Astrocyte (in vitro differentiated cells and primary cell): ENCODE data around the gene PLEKHG3.

Experiments used
- EZH2 ChIP-seq: IDR thresholded peaks from 2 replicates; pipeline ENCODE4 v1.6.1; 2012; ENCODE audit warnings: mild to moderate bottlenecking, low read length, inconsistent platforms; ENCODE audit not compliant: insufficient read depth
- TF ChIP-seq, protein P1 (sequence below): IDR thresholded peaks from 2 replicates; pipeline ENCODE4 v1.5.1; 2011; ENCODE audit warnings: low read depth, mild to moderate bottlenecking, inconsistent platforms, low read length, moderate library complexity; ENCODE audit not compliant: insufficient read depth

DNA sequence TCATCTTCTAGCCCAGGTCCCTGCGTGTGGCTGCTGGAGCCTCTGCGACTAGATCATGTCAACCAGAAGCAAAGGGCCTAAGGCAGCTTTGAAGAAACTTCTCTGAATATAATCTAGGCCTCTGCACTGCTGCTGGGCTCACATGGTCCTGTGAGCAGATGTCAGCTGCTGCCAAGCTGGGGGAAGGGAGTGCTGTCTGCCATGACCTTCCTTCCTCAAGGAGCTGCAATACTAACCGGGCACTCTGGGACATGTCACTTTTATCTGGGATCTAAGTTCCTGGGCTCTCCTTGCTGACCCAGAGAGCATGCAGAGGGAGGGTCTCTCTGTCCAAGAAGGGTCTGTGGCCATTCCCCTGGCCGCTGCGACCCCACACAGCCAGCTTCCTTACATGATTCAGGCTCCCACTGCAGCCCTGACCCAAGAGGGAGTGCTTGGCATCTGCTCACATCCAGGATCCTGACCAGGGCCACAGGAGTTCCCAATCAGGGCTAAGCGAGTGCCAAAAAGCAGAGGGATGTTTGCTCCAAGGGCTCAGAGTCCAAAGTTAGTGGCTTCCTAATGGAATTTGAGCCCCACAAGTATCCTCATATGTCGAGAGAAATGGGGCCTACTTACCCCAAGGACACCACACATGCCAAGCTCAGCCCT lies 74.0 kb downstream of the PLEKHG3 start:
- TF ChIP-seq, protein P1, sequence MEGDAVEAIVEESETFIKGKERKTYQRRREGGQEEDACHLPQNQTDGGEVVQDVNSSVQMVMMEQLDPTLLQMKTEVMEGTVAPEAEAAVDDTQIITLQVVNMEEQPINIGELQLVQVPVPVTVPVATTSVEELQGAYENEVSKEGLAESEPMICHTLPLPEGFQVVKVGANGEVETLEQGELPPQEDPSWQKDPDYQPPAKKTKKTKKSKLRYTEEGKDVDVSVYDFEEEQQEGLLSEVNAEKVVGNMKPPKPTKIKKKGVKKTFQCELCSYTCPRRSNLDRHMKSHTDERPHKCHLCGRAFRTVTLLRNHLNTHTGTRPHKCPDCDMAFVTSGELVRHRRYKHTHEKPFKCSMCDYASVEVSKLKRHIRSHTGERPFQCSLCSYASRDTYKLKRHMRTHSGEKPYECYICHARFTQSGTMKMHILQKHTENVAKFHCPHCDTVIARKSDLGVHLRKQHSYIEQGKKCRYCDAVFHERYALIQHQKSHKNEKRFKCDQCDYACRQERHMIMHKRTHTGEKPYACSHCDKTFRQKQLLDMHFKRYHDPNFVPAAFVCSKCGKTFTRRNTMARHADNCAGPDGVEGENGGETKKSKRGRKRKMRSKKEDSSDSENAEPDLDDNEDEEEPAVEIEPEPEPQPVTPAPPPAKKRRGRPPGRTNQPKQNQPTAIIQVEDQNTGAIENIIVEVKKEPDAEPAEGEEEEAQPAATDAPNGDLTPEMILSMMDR, result no peak
- TF ChIP-seq EZH2, result no peak
